Stimulated activated naive CD8-positive, alpha-beta T cell treated with anti-CD3 and anti-CD28 coated beads, Interleukin-15, Interleukin-2, amounts not matched to agents 100 ng/mL and 50 ng/mL, for 24 hours (primary cell): ENCODE data around the gene ACAP1.
"Not testable (repeated sequence)": the region's sequence is repeated elsewhere in the genome, so short reads cannot be mapped to it uniquely, and the experiment has no call there.

ENCODE experiments used
- H3K27ac Mint-ChIP-seq: one replicate; pipeline ENCODE4 v1.8.0; 2021; ENCODE audit warnings: mild to moderate bottlenecking, mixed read lengths
- H3K27me3 Mint-ChIP-seq: one replicate; pipeline ENCODE4 v1.8.0; 2021; ENCODE audit warnings: mixed read lengths
- H3K36me3 Mint-ChIP-seq: one replicate; pipeline ENCODE4 v1.8.0; 2021; ENCODE audit warnings: low read depth, mixed read lengths
- H3K4me1 Mint-ChIP-seq: one replicate; pipeline ENCODE4 v1.8.0; 2021; ENCODE audit warnings: low read depth, mixed read lengths
- H3K4me3 Mint-ChIP-seq: one replicate; pipeline ENCODE4 v1.8.0; 2021; ENCODE audit warnings: mild to moderate bottlenecking, mixed read lengths
- H3K9me3 Mint-ChIP-seq: one replicate; pipeline ENCODE4 v1.8.0; 2021; ENCODE audit warnings: mixed read lengths

Gene ACAP1

GRCh38 chr17:7352910-7353635 is 16.7 kb downstream of the ACAP1 start:
- no peaks in the 10 kb centered on the region for H3K9me3 Mint-ChIP-seq
- H3K4me1 Mint-ChIP-seq: peaks cover 38% of the 10 kb centered on the region
- no peaks in the 10 kb centered on the region for H3K27me3 Mint-ChIP-seq
- H3K27ac Mint-ChIP-seq: no peak overlapping the region
- peaks cover 16% of the 10 kb centered on the region for H3K36me3 Mint-ChIP-seq
- peak overlapping the region; percentile 84 for H3K4me3 Mint-ChIP-seq

- Mint-ChIP-seq H3K4me1 (peaks cover 38% of the 10 kb centered on the region), H3K9me3 (no peaks in the 10 kb centered on the region), H3K4me3 (no peak overlapping the region), H3K27ac (peak overlapping the region; percentile 27), H3K36me3 (peaks cover 5% of the 10 kb centered on the region), H3K27me3 (no peaks in the 10 kb centered on the region)
These were observed 18.0 kb downstream of the ACAP1 start for GRCh38 chr17:7354262-7354843.

GRCh38 chr17:7355053-7355452 is 18.7 kb downstream of the ACAP1 start, which contains the start of gene TMEM95:
Gene TMEM95 (plus strand): TSS chr17:7355156. CDS start chr17:7355205, 49 bp downstream.
- Mint-ChIP-seq H3K27ac (peak within 1 kb of the TSS; percentile 27), H3K9me3 (no peaks in the 10 kb centered on the region), H3K27me3 (no peaks in the 10 kb centered on the region), H3K4me1 (peaks cover 32% of the 10 kb centered on the region), H3K4me3 (no peak within 1 kb of the TSS), H3K36me3 (peaks cover 5% of the 10 kb centered on the region)

- Mint-ChIP-seq H3K27me3 (no peaks in the 10 kb centered on the region), H3K9me3 (no peaks in the 10 kb centered on the region), H3K4me1 (peaks cover 28% of the 10 kb centered on the region), H3K36me3 (peaks cover 5% of the 10 kb centered on the region), H3K4me3 (no peak overlapping the region), H3K27ac (no peak overlapping the region)
These were observed 19.2 kb downstream of the ACAP1 start for GRCh38 chr17:7355573-7355972.

GRCh38 chr17:7356072-7356549 is 19.8 kb downstream of the ACAP1 start:
- H3K9me3 Mint-ChIP-seq: no peaks in the 10 kb centered on the region
- H3K4me1 Mint-ChIP-seq: peaks cover 24% of the 10 kb centered on the region
- peaks cover 3% of the 10 kb centered on the region for H3K36me3 Mint-ChIP-seq
- H3K27me3 Mint-ChIP-seq: no peaks in the 10 kb centered on the region
- no peak overlapping the region for H3K27ac Mint-ChIP-seq
- H3K4me3 Mint-ChIP-seq: no peak overlapping the region

GRCh38 chr17:7356756-7357155 is 20.4 kb downstream of the ACAP1 start:
- H3K36me3 Mint-ChIP-seq: no peaks in the 10 kb centered on the region
- H3K4me3 Mint-ChIP-seq: no peak overlapping the region
- H3K9me3 Mint-ChIP-seq: no peaks in the 10 kb centered on the region
- no peak overlapping the region for H3K27ac Mint-ChIP-seq
- H3K27me3 Mint-ChIP-seq: no peaks in the 10 kb centered on the region
- H3K4me1 Mint-ChIP-seq: peaks cover 21% of the 10 kb centered on the region

- H3K27ac Mint-ChIP-seq: no peak overlapping the region
- H3K36me3 Mint-ChIP-seq: no peaks in the 10 kb centered on the region
- no peak overlapping the region for H3K4me3 Mint-ChIP-seq
- H3K9me3 Mint-ChIP-seq: no peaks in the 10 kb centered on the region
- peaks cover 19% of the 10 kb centered on the region for H3K4me1 Mint-ChIP-seq
- no peaks in the 10 kb centered on the region for H3K27me3 Mint-ChIP-seq
These were observed 21.1 kb downstream of the ACAP1 start for GRCh38 chr17:7357381-7357780.

GRCh38 chr17:7361906-7362305 is 25.6 kb downstream of the ACAP1 start:
- Mint-ChIP-seq H3K36me3 (no peaks in the 10 kb centered on the region), H3K27me3 (no peaks in the 10 kb centered on the region), H3K27ac (no peak overlapping the region), H3K4me1 (no peaks in the 10 kb centered on the region), H3K4me3 (no peak overlapping the region), H3K9me3 (no peaks in the 10 kb centered on the region)

- Mint-ChIP-seq H3K27me3 (peaks cover 3% of the 10 kb centered on the region), H3K36me3 (no peaks in the 10 kb centered on the region), H3K4me1 (no peaks in the 10 kb centered on the region), H3K27ac (no peak overlapping the region), H3K4me3 (no peak overlapping the region), H3K9me3 (no peaks in the 10 kb centered on the region)
These were observed 27.0 kb downstream of the ACAP1 start for GRCh38 chr17:7363311-7363710.

GRCh38 chr17:7365963-7366362 is 29.6 kb downstream of the ACAP1 start:
- not testable (repeated sequence) for H3K4me3 Mint-ChIP-seq, H3K9me3 Mint-ChIP-seq, H3K4me1 Mint-ChIP-seq, H3K27me3 Mint-ChIP-seq, H3K27ac Mint-ChIP-seq, H3K36me3 Mint-ChIP-seq

GRCh38 chr17:7367083-7367482 is 30.8 kb downstream of the ACAP1 start:
- no peak overlapping the region for H3K4me3 Mint-ChIP-seq
- peaks cover 6% of the 10 kb centered on the region for H3K27me3 Mint-ChIP-seq
- no peaks in the 10 kb centered on the region for H3K4me1 Mint-ChIP-seq
- H3K9me3 Mint-ChIP-seq: no peaks in the 10 kb centered on the region
- no peaks in the 10 kb centered on the region for H3K36me3 Mint-ChIP-seq
- H3K27ac Mint-ChIP-seq: no peak overlapping the region

- H3K4me1 Mint-ChIP-seq: no peaks in the 10 kb centered on the region
- no peaks in the 10 kb centered on the region for H3K36me3 Mint-ChIP-seq
- H3K27me3 Mint-ChIP-seq: peaks cover 6% of the 10 kb centered on the region
- H3K27ac Mint-ChIP-seq: no peak overlapping the region
- H3K9me3 Mint-ChIP-seq: no peaks in the 10 kb centered on the region
- H3K4me3 Mint-ChIP-seq: no peak overlapping the region
These were observed 31.7 kb downstream of the ACAP1 start for GRCh38 chr17:7367918-7368598.

- H3K4me1 Mint-ChIP-seq, H3K27me3 Mint-ChIP-seq, H3K36me3 Mint-ChIP-seq, H3K9me3 Mint-ChIP-seq, H3K4me3 Mint-ChIP-seq, H3K27ac Mint-ChIP-seq: not testable (repeated sequence)
These were observed 32.3 kb downstream of the ACAP1 start for GRCh38 chr17:7368599-7368994.

GRCh38 chr17:7369825-7370224 is 33.5 kb downstream of the ACAP1 start:
- peaks cover 6% of the 10 kb centered on the region for H3K27me3 Mint-ChIP-seq
- no peaks in the 10 kb centered on the region for H3K4me1 Mint-ChIP-seq
- H3K27ac Mint-ChIP-seq: no peak overlapping the region
- H3K36me3 Mint-ChIP-seq: no peaks in the 10 kb centered on the region
- no peak overlapping the region for H3K4me3 Mint-ChIP-seq
- no peaks in the 10 kb centered on the region for H3K9me3 Mint-ChIP-seq

GRCh38 chr17:7370853-7371252 is 34.5 kb downstream of the ACAP1 start:
- peaks cover 6% of the 10 kb centered on the region for H3K27me3 Mint-ChIP-seq
- H3K4me3 Mint-ChIP-seq: no peak overlapping the region
- H3K27ac Mint-ChIP-seq: no peak overlapping the region
- H3K4me1 Mint-ChIP-seq: no peaks in the 10 kb centered on the region
- no peaks in the 10 kb centered on the region for H3K9me3 Mint-ChIP-seq
- no peaks in the 10 kb centered on the region for H3K36me3 Mint-ChIP-seq
